Lower leg skin (tissue), 3 donors: ENCODE measurements around the gene CDH13.

ENCODE experiments used
- POLR2A ChIP-seq, 2 donors: fragments of 450-650 bp; IDR thresholded peaks; one replicate each; pipeline ENCODE4 v1.6.1; 2016 to 2017; ENCODE audit warnings: antibody characterized with exemption in 2 of 2, mild to moderate bottlenecking in 1 of 2, moderate library complexity in 1 of 2
- TF ChIP-seq, protein P1 (sequence below), 3 donors: fragments of 450-650 bp; IDR thresholded peaks; one replicate each; pipeline ENCODE4 v1.5.1; 2016; ENCODE audit warnings: antibody characterized with exemption in 3 of 3, mild to moderate bottlenecking in 3 of 3, moderate library complexity in 2 of 3

DNA sequence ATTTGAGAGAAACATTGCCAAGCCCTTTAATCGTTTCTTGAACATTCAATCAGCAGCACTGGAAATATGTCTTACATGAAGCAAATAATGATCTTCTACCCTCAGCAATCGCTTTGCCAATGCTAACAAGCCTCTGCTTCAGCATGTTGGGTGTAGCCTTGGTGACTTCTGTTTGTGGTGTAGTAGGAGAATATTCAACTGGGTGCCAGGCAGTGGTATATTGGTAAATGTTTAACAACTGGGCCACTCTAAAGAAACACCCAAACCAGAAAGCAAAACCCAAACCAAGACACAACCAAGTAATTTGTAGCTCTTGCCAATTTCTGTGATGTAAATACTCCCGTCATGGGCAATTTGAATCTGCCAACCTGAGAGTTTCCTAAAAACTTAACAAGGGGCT is 9.7 kb downstream of the CDH13 start:
- TF ChIP-seq, protein P1, sequence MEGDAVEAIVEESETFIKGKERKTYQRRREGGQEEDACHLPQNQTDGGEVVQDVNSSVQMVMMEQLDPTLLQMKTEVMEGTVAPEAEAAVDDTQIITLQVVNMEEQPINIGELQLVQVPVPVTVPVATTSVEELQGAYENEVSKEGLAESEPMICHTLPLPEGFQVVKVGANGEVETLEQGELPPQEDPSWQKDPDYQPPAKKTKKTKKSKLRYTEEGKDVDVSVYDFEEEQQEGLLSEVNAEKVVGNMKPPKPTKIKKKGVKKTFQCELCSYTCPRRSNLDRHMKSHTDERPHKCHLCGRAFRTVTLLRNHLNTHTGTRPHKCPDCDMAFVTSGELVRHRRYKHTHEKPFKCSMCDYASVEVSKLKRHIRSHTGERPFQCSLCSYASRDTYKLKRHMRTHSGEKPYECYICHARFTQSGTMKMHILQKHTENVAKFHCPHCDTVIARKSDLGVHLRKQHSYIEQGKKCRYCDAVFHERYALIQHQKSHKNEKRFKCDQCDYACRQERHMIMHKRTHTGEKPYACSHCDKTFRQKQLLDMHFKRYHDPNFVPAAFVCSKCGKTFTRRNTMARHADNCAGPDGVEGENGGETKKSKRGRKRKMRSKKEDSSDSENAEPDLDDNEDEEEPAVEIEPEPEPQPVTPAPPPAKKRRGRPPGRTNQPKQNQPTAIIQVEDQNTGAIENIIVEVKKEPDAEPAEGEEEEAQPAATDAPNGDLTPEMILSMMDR (IDR thresholded peaks at IDR 0.05), result no peak
- TF ChIP-seq POLR2A (IDR thresholded peaks at IDR 0.05), result no peak
